ENCODE data around the gene FOSL2.

Gene FOSL2

DNA sequence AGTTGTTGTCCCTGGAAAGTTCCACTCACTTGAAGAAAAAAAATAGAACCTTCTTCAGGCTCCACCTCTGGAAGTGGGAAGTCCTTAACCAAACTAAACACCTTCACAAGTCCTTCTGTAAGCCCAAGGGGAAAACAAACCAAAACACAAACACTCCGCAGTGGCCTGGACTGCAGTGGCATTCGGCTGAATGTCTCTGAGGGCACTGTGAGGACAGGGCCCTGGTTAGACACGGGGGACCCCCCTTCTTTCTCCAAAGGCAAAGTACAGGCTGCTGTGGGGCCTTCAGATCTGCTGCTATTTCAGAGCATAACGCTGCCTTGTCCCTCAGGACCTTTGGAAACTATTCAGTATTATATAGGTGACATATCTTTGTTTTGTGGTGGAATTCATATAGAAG lies 28.1 kb downstream of the FOSL2 start:
- no peaks in the 10 kb centered on the region for H3K9me3 ChIP-seq (ENCODE audit: low read length)
- H3K9me2 ChIP-seq (ENCODE audit: low read depth, low read length) = no peaks in the 10 kb centered on the region
- H2AFZ ChIP-seq (ENCODE audit: low read length) = no peak overlapping the region
- H3K4me1 ChIP-seq (ENCODE audit: insufficient read depth, low read length, severe bottlenecking) = peaks cover 9% of the 10 kb centered on the region
- no peak overlapping the region for H3K27ac ChIP-seq (ENCODE audit: low read depth, low read length, poor library complexity, severe bottlenecking)
- H3F3A ChIP-seq (ENCODE audit: insufficient read depth, low read length) = no peaks in the 10 kb centered on the region
- no peaks in the 10 kb centered on the region for H4K20me1 ChIP-seq (ENCODE audit: insufficient read depth, low read length)
- TF ChIP-seq EZH2 (IDR thresholded peaks at IDR 0.05; ENCODE audit: borderline replicate concordance, low read length) = no peak
- TF ChIP-seq, protein P1, sequence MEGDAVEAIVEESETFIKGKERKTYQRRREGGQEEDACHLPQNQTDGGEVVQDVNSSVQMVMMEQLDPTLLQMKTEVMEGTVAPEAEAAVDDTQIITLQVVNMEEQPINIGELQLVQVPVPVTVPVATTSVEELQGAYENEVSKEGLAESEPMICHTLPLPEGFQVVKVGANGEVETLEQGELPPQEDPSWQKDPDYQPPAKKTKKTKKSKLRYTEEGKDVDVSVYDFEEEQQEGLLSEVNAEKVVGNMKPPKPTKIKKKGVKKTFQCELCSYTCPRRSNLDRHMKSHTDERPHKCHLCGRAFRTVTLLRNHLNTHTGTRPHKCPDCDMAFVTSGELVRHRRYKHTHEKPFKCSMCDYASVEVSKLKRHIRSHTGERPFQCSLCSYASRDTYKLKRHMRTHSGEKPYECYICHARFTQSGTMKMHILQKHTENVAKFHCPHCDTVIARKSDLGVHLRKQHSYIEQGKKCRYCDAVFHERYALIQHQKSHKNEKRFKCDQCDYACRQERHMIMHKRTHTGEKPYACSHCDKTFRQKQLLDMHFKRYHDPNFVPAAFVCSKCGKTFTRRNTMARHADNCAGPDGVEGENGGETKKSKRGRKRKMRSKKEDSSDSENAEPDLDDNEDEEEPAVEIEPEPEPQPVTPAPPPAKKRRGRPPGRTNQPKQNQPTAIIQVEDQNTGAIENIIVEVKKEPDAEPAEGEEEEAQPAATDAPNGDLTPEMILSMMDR (IDR thresholded peaks at IDR 0.05; ENCODE audit: low read length) = no peak
- H3K4me2 ChIP-seq (ENCODE audit: low read length) = no peak overlapping the region
- peaks cover 6% of the 10 kb centered on the region; the same call in 1 of the 2 replicates for H3K27me3 ChIP-seq (ENCODE audit: insufficient read depth, low read length)
- no peak overlapping the region for H3K9ac ChIP-seq (ENCODE audit: low read length)
- no peak overlapping the region for H3K4me3 ChIP-seq (ENCODE audit: low read depth, low read length, poor library complexity, severe bottlenecking)
- H3K36me3 ChIP-seq (ENCODE audit: insufficient read depth, low read length) = no peaks in the 10 kb centered on the region
- no peaks in the 10 kb centered on the region for H3K79me2 ChIP-seq (ENCODE audit: insufficient read depth, low read length)

DNA sequence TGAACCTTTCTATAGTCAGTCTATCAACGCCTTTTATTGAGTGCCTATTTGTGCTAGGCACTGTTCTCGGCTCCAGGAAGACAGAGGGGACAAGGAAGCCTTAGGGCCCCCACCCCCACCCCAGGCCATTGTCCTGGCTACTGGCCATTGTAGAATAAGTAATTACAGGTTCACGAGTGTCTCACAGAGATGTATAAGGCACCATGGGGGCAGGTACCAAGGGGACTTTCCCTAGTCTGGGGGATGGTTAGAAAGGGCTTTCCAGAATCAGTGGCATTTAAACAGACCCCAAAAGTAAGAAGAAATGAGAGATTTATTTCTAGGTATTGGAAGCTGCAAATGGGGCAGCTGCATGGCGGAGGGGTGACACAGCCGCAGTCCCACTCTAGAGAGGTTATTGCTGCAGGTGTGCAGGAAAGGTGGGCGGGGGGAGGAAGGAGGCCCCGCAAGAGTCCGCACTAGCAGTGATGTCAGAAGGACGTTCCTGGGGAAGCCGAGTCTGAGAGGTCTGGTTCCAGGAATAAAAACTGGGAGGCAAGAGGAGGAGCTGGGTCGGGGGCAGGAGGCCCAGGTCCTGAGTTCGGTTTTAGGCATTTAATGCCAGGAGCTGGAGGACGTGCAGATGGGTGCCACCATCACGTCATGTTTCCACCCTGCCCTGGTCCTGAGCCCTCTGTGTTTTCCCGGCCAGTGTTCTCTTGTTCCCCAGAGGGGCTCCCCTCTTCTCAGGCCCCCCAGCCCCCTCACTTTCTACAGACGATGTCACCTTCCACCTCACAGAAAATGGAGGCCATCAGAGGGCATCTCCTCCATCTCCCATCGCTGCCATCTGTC lies 30.5 kb downstream of the FOSL2 start:
- H3K27ac ChIP-seq (ENCODE audit: low read depth, low read length, poor library complexity, severe bottlenecking) = no peak overlapping the region

DNA sequence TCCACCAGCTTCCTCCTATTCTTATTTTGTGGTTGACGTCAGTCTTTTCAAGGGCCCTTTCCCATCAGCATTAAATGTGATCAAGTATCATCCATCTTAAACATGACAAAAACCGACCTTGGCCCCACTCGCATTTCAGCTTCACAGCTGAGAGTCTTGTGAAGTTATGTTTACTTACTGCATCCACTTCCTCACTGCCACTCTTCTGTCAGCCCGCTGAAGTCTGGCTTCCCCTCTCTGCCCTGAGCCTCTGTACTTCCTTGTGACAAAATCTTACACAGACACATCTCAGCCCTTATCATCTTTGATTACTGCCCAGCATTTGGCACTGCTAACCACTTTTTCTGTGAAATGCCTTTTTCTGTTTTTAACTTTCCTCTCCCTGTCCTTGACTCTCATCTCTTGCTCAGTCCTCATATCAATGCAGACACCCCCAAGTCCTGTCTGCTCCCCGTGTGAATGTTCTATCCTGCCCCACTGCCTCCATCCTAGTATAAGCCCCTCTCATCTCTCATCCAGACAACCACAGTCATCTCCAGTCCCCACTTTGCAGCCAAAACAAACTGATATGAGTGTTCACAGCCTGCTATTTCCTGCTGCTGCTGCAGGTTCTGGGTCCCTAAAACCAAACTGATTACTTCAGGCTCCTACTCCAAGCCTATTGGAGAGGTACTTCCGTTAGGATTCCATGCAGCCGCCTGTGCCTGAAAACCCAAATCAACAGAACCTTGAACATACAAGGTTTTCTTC lies 31.4 kb downstream of the FOSL2 start:
- H2AFZ ChIP-seq (ENCODE audit: low read length) = no peak overlapping the region

More for the DNA sequence above, 30.5 kb downstream of the FOSL2 start:
- no peak overlapping the region for H2AFZ ChIP-seq (ENCODE audit: low read length)
- no peaks in the 10 kb centered on the region for H3K79me2 ChIP-seq (ENCODE audit: insufficient read depth, low read length)
- H3K36me3 ChIP-seq (ENCODE audit: insufficient read depth, low read length) = no peaks in the 10 kb centered on the region
- no peaks in the 10 kb centered on the region for H3K9me2 ChIP-seq (ENCODE audit: low read depth, low read length)
- H3K4me2 ChIP-seq (ENCODE audit: low read length) = no peak overlapping the region
- peaks cover 6% of the 10 kb centered on the region; the same call in 1 of the 2 replicates for H3K27me3 ChIP-seq (ENCODE audit: insufficient read depth, low read length)
- no peak overlapping the region for H3K4me3 ChIP-seq (ENCODE audit: low read depth, low read length, poor library complexity, severe bottlenecking)
- no peaks in the 10 kb centered on the region for H3K9me3 ChIP-seq (ENCODE audit: low read length)
- H3K4me1 ChIP-seq (ENCODE audit: insufficient read depth, low read length, severe bottlenecking) = peaks cover 9% of the 10 kb centered on the region
- no peak for TF ChIP-seq EZH2 (IDR thresholded peaks at IDR 0.05; ENCODE audit: borderline replicate concordance, low read length)
- TF ChIP-seq, protein P1 (IDR thresholded peaks at IDR 0.05; ENCODE audit: low read length) = no peak
- no peaks in the 10 kb centered on the region for H3F3A ChIP-seq (ENCODE audit: insufficient read depth, low read length)
- H3K9ac ChIP-seq (ENCODE audit: low read length) = no peak overlapping the region
- H4K20me1 ChIP-seq (ENCODE audit: insufficient read depth, low read length) = no peaks in the 10 kb centered on the region

More for the DNA sequence above, 31.4 kb downstream of the FOSL2 start:
- Histone ChIP-seq H3K9ac (ENCODE audit: low read length) (no peak overlapping the region), H3K9me2 (ENCODE audit: low read depth, low read length) (no peaks in the 10 kb centered on the region), H3F3A (ENCODE audit: insufficient read depth, low read length) (no peaks in the 10 kb centered on the region), H3K79me2 (ENCODE audit: insufficient read depth, low read length) (no peaks in the 10 kb centered on the region), H3K9me3 (ENCODE audit: low read length) (no peaks in the 10 kb centered on the region), H3K4me3 (ENCODE audit: low read depth, low read length, poor library complexity, severe bottlenecking) (no peak overlapping the region), H3K4me1 (ENCODE audit: insufficient read depth, low read length, severe bottlenecking) (peaks cover 9% of the 10 kb centered on the region), H3K4me2 (ENCODE audit: low read length) (no peak overlapping the region), H3K27ac (ENCODE audit: low read depth, low read length, poor library complexity, severe bottlenecking) (no peak overlapping the region), H3K27me3 (ENCODE audit: insufficient read depth, low read length) (peaks cover 6% of the 10 kb centered on the region; the same call in 1 of the 2 replicates), H4K20me1 (ENCODE audit: insufficient read depth, low read length) (no peaks in the 10 kb centered on the region), H3K36me3 (ENCODE audit: insufficient read depth, low read length) (no peaks in the 10 kb centered on the region)
- no peak for TF ChIP-seq EZH2 (IDR thresholded peaks at IDR 0.05; ENCODE audit: borderline replicate concordance, low read length)
- TF ChIP-seq, protein P1 (IDR thresholded peaks at IDR 0.05; ENCODE audit: low read length) = no peak
